GM10266 (cell line): Measurements from ENCODE around the gene SLX4.

ENCODE experiments used
- DNase-seq: peaks from one replicate; pipeline ENCODE4 v3.0.0; 2012; ENCODE audit errors: extremely low spot score
- TF ChIP-seq, protein P1 (sequence below): IDR thresholded peaks from 2 replicates; pipeline ENCODE4 v1.5.1; 2012; ENCODE audit warnings: mild to moderate bottlenecking, low read depth; ENCODE audit not compliant: control insufficient read depth, insufficient read depth; ENCODE audit errors: missing control alignments

The SLX4 gene

GRCh38 chr16:3591436-3591803 lies 20.0 kb downstream of the SLX4 start:
- TF ChIP-seq, protein P1, sequence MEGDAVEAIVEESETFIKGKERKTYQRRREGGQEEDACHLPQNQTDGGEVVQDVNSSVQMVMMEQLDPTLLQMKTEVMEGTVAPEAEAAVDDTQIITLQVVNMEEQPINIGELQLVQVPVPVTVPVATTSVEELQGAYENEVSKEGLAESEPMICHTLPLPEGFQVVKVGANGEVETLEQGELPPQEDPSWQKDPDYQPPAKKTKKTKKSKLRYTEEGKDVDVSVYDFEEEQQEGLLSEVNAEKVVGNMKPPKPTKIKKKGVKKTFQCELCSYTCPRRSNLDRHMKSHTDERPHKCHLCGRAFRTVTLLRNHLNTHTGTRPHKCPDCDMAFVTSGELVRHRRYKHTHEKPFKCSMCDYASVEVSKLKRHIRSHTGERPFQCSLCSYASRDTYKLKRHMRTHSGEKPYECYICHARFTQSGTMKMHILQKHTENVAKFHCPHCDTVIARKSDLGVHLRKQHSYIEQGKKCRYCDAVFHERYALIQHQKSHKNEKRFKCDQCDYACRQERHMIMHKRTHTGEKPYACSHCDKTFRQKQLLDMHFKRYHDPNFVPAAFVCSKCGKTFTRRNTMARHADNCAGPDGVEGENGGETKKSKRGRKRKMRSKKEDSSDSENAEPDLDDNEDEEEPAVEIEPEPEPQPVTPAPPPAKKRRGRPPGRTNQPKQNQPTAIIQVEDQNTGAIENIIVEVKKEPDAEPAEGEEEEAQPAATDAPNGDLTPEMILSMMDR, result no peak
- DNase-seq, result no peak

GRCh38 chr16:3590736-3591435 lies 20.5 kb downstream of the SLX4 start:
- TF ChIP-seq, protein P1, result no peak
- no peak for DNase-seq

GRCh38 chr16:3589991-3590701 lies 21.3 kb downstream of the SLX4 start:
- TF ChIP-seq, protein P1, result no peak

DNA sequence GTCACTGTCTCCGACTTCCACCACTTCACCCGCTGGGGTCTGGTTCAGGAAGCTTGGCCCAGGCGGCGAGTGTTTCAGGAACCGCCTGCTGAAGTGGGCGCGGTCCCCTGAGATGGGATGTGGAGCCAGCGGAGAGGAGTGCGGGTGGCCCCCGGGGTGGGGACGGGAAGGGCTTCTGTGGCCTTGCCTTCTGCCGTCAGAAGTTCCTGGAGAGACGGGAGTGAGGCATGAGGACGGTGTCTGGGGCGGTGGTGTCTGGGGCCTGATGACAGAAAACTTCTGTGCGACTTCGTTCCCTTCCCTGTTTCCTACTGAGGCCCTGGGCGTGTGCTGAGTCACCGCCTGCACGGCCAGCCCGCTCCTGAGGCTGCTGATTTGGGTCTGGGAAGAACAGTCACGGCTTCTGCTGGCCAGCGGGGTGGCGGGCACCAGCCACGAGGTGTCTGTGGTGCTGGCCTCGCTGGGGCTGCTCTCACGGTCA lies 21.9 kb downstream of the SLX4 start:
- TF ChIP-seq, protein P1, result no peak
- no peak for DNase-seq

More at GRCh38 chr16:3589991-3590701, 21.3 kb downstream of the SLX4 start:
- no peak for DNase-seq

GRCh38 chr16:3589001-3589400 lies 22.4 kb downstream of the SLX4 start:
- no peak for DNase-seq
- TF ChIP-seq, protein P1, result no peak

GRCh38 chr16:3587547-3588110 lies 23.8 kb downstream of the SLX4 start:
- DNase-seq, result peak; percentile 58
- TF ChIP-seq, protein P1, result no peak
